ENCODE measurements around the gene MDM1.

- no peak for TF ChIP-seq RAD21 (CRISPR knock-in tag; IDR thresholded peaks at IDR 0.05)
- TF ChIP-seq ESRRA (CRISPR knock-in tag; IDR thresholded peaks at IDR 0.05; ENCODE audit: low read depth) = no peak
- TF ChIP-seq TRAFD1 (CRISPR knock-in tag; IDR thresholded peaks at IDR 0.05; ENCODE audit: borderline replicate concordance) = no peak
- no peak for TF ChIP-seq POLR2G (IDR thresholded peaks at IDR 0.05; ENCODE audit: low read depth, low read length)
- no peak for TF ChIP-seq EZH2 (conservative IDR thresholded peaks at IDR 0.05; ENCODE audit: low read depth, low read length)
- TF ChIP-seq ZNF777 (CRISPR knock-in tag; IDR thresholded peaks at IDR 0.05) = no peak
- TF ChIP-seq SP1 (IDR thresholded peaks at IDR 0.05) = no peak
- no peak for TF ChIP-seq SP1 (CRISPR knock-in tag; IDR thresholded peaks at IDR 0.05)
- TF ChIP-seq TCF7L2 (IDR thresholded peaks at IDR 0.05; ENCODE audit: low read depth, low read length) = no peak
- TF ChIP-seq CTCF (CRISPR knock-in tag; IDR thresholded peaks at IDR 0.05) = no peak
- TF ChIP-seq ZSCAN29 (CRISPR knock-in tag; conservative IDR thresholded peaks at IDR 0.05) = no peak
- no peak for TF ChIP-seq ZNF121 (CRISPR knock-in tag; IDR thresholded peaks at IDR 0.05)
- no peak for TF ChIP-seq NFIB (CRISPR knock-in tag; IDR thresholded peaks at IDR 0.05; ENCODE audit: borderline replicate concordance)
- no peak for TF ChIP-seq EP300 (IDR thresholded peaks at IDR 0.05; ENCODE audit: low read depth in 2 of 2, low read length in 2 of 2)
- TF ChIP-seq EP300 (CRISPR knock-in tag; IDR thresholded peaks at IDR 0.05; ENCODE audit: borderline replicate concordance) = no peak
- TF ChIP-seq ZNF616 (CRISPR knock-in tag; IDR thresholded peaks at IDR 0.05; ENCODE audit: low read depth) = no peak
Observed at GRCh38 chr12:68367116-68367515, 35.0 kb upstream of the MDM1 start.
